ENCODE data around the gene OR6C2. TPM values are rescaled to one million over a fixed set of nuclear protein-coding genes. Genes with fewer than 3 reads are reported as not detected.
"Not testable (repeated sequence)": the region's sequence is repeated elsewhere in the genome, so short reads cannot be mapped to it uniquely, and the experiment has no call there.

Gene OR6C2
- total RNA-seq, 2 donors from 2014 or later: not detected

DNA sequence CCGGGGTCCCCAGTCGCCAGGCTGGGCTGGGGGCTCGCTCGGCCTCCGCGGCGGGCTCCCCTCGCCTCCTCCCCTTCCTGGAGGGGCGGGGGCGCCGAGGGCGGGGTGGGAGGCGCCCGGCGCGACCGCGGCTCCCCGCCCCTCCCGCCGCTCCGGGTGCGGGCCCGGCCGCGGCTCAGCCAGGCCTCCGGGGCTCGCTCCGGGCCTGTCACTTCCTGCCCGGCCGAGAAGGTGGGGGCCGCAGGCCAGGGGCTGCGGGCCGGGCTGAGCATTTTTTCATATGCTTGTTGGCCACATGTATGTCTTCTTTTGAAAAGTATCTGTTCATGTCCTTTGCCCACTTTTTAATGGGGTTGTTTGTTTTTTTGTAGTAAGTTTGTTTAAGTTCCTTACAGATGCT is 29.0 kb upstream of the OR6C2 start:
- not testable (repeated sequence) for H3K4me1 Mint-ChIP-seq; H3K9ac ChIP-seq (ENCODE audit: extremely low read depth, low read length, poor library complexity, severe bottlenecking); H3K4me1 ChIP-seq (ENCODE audit: control insufficient read depth, insufficient read depth, low read length); H3K4me3 ChIP-seq (ENCODE audit: low read length); H3K27me3 Mint-ChIP-seq (ENCODE audit: insufficient read depth); H3K27ac Mint-ChIP-seq; H3K9me3 Mint-ChIP-seq; H3K36me3 ChIP-seq (ENCODE audit: control insufficient read depth, insufficient read depth, low read length); H3K27me3 ChIP-seq (ENCODE audit: control insufficient read depth, insufficient read depth, low read length, poor library complexity, severe bottlenecking); H3K9me3 ChIP-seq (ENCODE audit: control insufficient read depth, low read length); H3K36me3 Mint-ChIP-seq (ENCODE audit: low read depth); DNase-seq; H3K27ac ChIP-seq (ENCODE audit: low read depth, low read length)
- WGBS, 2 experiments (ENCODE audit: insufficient coverage in 1 of 2, insufficient read length in 1 of 2): 47% methylated on average over 7 of the region's 34 CpGs; no CpG with 5 or more reads in 1 of the 2 experiments
- H3K4me3 Mint-ChIP-seq: peak overlapping the region; percentile 54

DNA sequence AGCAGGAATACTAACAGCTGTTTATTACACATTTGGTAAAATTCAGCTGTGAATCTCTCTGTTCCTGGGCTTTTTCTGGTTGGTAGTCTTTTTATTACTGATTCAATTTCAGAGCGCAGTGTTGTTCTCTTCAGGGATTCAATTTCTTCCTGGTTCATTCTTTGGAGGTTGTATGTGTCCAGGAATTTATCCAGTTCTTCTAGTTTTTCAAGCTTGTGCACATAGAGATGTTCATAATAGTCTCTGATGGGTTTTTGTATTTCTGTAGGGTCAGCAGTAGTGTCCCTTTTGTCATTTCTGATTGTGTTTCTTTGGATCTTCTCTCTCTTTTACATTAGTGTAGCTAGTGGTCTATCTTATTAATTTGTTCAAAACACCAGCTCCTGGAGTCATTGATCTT is 26.9 kb upstream of the OR6C2 start:
- Mint-ChIP-seq H3K4me1 (peaks cover 6% of the 10 kb centered on the region), H3K9me3 (no peaks in the 10 kb centered on the region), H3K36me3 (ENCODE audit: low read depth) (no peaks in the 10 kb centered on the region), H3K4me3 (no peak overlapping the region), H3K27me3 (ENCODE audit: insufficient read depth) (peaks cover 4% of the 10 kb centered on the region), H3K27ac (no peak overlapping the region)
- 95% methylated on average over 1 of the region's 1 CpG; no CpG with 5 or more reads in 1 of the 2 experiments for WGBS, 2 experiments (ENCODE audit: insufficient coverage in 1 of 2, insufficient read length in 1 of 2)
- no peaks in the 10 kb centered on the region for H3K27me3 ChIP-seq (ENCODE audit: control insufficient read depth, insufficient read depth, low read length, poor library complexity, severe bottlenecking)
- no peak overlapping the region for H3K9ac ChIP-seq (ENCODE audit: extremely low read depth, low read length, poor library complexity, severe bottlenecking)
- H3K4me1 ChIP-seq (ENCODE audit: control insufficient read depth, insufficient read depth, low read length): no peaks in the 10 kb centered on the region
- no peak overlapping the region for H3K27ac ChIP-seq (ENCODE audit: low read depth, low read length)
- no peaks in the 10 kb centered on the region for H3K36me3 ChIP-seq (ENCODE audit: control insufficient read depth, insufficient read depth, low read length)
- DNase-seq: no peak
- no peaks in the 10 kb centered on the region for H3K9me3 ChIP-seq (ENCODE audit: control insufficient read depth, low read length)
- TF ChIP-seq, protein P1, sequence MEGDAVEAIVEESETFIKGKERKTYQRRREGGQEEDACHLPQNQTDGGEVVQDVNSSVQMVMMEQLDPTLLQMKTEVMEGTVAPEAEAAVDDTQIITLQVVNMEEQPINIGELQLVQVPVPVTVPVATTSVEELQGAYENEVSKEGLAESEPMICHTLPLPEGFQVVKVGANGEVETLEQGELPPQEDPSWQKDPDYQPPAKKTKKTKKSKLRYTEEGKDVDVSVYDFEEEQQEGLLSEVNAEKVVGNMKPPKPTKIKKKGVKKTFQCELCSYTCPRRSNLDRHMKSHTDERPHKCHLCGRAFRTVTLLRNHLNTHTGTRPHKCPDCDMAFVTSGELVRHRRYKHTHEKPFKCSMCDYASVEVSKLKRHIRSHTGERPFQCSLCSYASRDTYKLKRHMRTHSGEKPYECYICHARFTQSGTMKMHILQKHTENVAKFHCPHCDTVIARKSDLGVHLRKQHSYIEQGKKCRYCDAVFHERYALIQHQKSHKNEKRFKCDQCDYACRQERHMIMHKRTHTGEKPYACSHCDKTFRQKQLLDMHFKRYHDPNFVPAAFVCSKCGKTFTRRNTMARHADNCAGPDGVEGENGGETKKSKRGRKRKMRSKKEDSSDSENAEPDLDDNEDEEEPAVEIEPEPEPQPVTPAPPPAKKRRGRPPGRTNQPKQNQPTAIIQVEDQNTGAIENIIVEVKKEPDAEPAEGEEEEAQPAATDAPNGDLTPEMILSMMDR (conservative IDR thresholded peaks at IDR 0.05): no peak
- no peak overlapping the region for H3K4me3 ChIP-seq (ENCODE audit: low read length)

DNA sequence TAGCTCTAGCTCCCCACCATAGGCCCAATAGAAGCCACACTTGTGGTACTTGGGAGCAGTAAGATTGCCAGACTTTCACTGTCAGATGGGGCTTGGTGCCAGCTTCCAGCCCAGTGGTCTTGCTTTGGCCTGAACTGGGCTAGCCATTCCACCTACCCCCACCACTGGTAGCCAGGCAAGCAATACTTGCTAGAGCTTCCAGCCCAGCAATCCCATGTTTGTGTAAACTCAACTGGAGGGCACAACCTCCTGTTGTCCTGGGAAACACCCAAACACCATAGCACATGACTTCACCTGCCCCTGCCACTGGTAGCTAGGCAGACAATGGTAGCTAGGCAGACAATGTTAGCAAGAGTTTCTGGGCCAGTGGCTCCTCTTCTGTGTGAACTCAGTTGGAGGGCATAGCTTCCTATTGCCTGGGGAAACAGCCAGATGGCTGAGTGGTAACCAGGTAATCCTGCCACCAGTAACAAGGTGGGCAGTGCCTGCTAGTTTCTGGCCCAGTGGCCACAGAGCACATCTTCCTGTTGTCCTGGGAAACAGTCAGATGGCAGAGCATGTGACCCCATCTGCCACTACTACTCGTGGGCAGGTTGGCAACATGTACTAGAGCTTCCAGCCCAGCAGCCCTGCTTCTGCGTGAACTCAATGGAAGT is 23.4 kb upstream of the OR6C2 start:
- Mint-ChIP-seq H3K27ac (no peak overlapping the region), H3K27me3 (ENCODE audit: insufficient read depth) (no peaks in the 10 kb centered on the region), H3K9me3 (no peaks in the 10 kb centered on the region), H3K4me1 (peaks cover 1% of the 10 kb centered on the region), H3K4me3 (no peak overlapping the region), H3K36me3 (ENCODE audit: low read depth) (no peaks in the 10 kb centered on the region)
- H3K27ac ChIP-seq (ENCODE audit: low read depth, low read length): peak overlapping the region; percentile 19
- H3K4me1 ChIP-seq (ENCODE audit: control insufficient read depth, insufficient read depth, low read length): no peaks in the 10 kb centered on the region
- H3K9ac ChIP-seq (ENCODE audit: extremely low read depth, low read length, poor library complexity, severe bottlenecking): no peak overlapping the region
- 88% methylated on average over 2 of the region's 2 CpGs for WGBS, 2 experiments (ENCODE audit: insufficient coverage in 1 of 2, insufficient read length in 1 of 2)
- no peaks in the 10 kb centered on the region for H3K27me3 ChIP-seq (ENCODE audit: control insufficient read depth, insufficient read depth, low read length, poor library complexity, severe bottlenecking)
- TF ChIP-seq, protein P1 (conservative IDR thresholded peaks at IDR 0.05): no peak
- peak; percentile 44 for DNase-seq
- no peaks in the 10 kb centered on the region for H3K9me3 ChIP-seq (ENCODE audit: control insufficient read depth, low read length)
- H3K4me3 ChIP-seq (ENCODE audit: low read length): no peak overlapping the region
- no peaks in the 10 kb centered on the region for H3K36me3 ChIP-seq (ENCODE audit: control insufficient read depth, insufficient read depth, low read length)

DNA sequence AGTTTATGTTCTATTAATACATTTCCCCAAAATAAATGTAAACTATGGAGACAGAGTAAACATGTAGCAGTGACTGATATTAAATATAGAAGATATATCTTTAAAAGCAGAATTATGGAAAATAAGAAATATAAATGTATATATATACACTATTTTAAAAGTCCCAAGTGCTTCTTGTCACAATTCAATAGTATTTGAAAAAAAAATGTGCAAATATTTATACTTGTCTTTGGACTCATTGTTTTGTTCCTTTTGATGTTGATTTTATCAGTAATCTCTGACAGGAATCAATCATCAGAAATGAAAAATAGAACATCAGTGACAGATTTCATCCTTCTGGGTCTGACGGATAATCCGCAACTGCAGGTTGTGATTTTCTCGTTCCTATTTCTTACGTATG is 17.9 kb upstream of the OR6C2 start, which contains the start of gene OR6C76:
Gene OR6C76 (plus strand): TSS at position 301 of the 400 bp plus-strand sequence. CDS start 0 bp downstream, at position 301.
- WGBS, 2 experiments (ENCODE audit: insufficient coverage in 1 of 2, insufficient read length in 1 of 2): 91 to 92% methylated on average over 4 of the region's 4 CpGs
- no peaks in the 10 kb centered on the region for H3K27me3 Mint-ChIP-seq (ENCODE audit: insufficient read depth)
- H3K36me3 ChIP-seq (ENCODE audit: control insufficient read depth, insufficient read depth, low read length): no peaks in the 10 kb centered on the region
- H3K36me3 Mint-ChIP-seq (ENCODE audit: low read depth): no peaks in the 10 kb centered on the region
- no peak within 1 kb of the TSS for H3K9ac ChIP-seq (ENCODE audit: extremely low read depth, low read length, poor library complexity, severe bottlenecking)
- TF ChIP-seq, protein P1 (conservative IDR thresholded peaks at IDR 0.05): no peak
- no peak within 1 kb of the TSS for H3K4me3 Mint-ChIP-seq
- H3K27ac ChIP-seq (ENCODE audit: low read depth, low read length): no peak within 1 kb of the TSS
- DNase-seq: no peak
- peaks cover 7% of the 10 kb centered on the region for H3K4me1 Mint-ChIP-seq
- H3K27me3 ChIP-seq (ENCODE audit: control insufficient read depth, insufficient read depth, low read length, poor library complexity, severe bottlenecking): no peaks in the 10 kb centered on the region
- H3K4me3 ChIP-seq (ENCODE audit: low read length): no peak within 1 kb of the TSS
- H3K9me3 Mint-ChIP-seq: no peaks in the 10 kb centered on the region
- no peak within 1 kb of the TSS for H3K27ac Mint-ChIP-seq
- no peaks in the 10 kb centered on the region for H3K4me1 ChIP-seq (ENCODE audit: control insufficient read depth, insufficient read depth, low read length)
- no peaks in the 10 kb centered on the region for H3K9me3 ChIP-seq (ENCODE audit: control insufficient read depth, low read length)

Data from endodermal cell (in vitro differentiated cells).